Calu3 (cell line): ENCODE results near the gene OR10A4. TPM values are rescaled to one million over a fixed set of nuclear protein-coding genes. Genes with fewer than 3 reads are reported as not detected.
"Not testable (repeated sequence)": the region's sequence is repeated elsewhere in the genome, so short reads cannot be mapped to it uniquely, and the experiment has no call there.

Source experiments
- BruUV-seq: library from RNA; stranded (reverse); fragments of 400-500 nt; replicated peaks from 2 replicates; lab custom pipeline; 2021; lab: Mats Ljungman, UMichigan
- CTCF ChIA-PET: fragments of 300-600 bp; sonication (Branson Sonifier 250); formaldehyde crosslinking; loops from one replicate; lab custom pipeline; 2022; ENCODE audit warnings: antibody characterized with exemption; lab: Charles Lee
- DNase-seq: peaks from one replicate; pipeline ENCODE4 v3.0.0; 2022
- H3K27ac Mint-ChIP-seq: one replicate; pipeline ENCODE4 v1.8.0; 2022; ENCODE audit warnings: mixed read lengths; ENCODE audit not compliant: unreplicated experiment
- H3K27me3 Mint-ChIP-seq: one replicate; pipeline ENCODE4 v1.8.0; 2022; ENCODE audit warnings: mixed read lengths; ENCODE audit not compliant: unreplicated experiment
- H3K36me3 Mint-ChIP-seq: one replicate; pipeline ENCODE4 v1.8.0; 2022; ENCODE audit warnings: mild to moderate bottlenecking, moderate library complexity, mixed read lengths; ENCODE audit not compliant: insufficient read depth, unreplicated experiment
- H3K4me1 Mint-ChIP-seq: one replicate; pipeline ENCODE4 v1.8.0; 2022; ENCODE audit warnings: mild to moderate bottlenecking, low read depth, mixed read lengths; ENCODE audit not compliant: unreplicated experiment
- H3K4me3 Mint-ChIP-seq: one replicate; pipeline ENCODE4 v1.8.0; 2022; ENCODE audit warnings: mild to moderate bottlenecking, low read depth, moderate library complexity, mixed read lengths; ENCODE audit not compliant: unreplicated experiment
- H3K9me3 Mint-ChIP-seq: one replicate; pipeline ENCODE4 v1.8.0; 2022; ENCODE audit warnings: low read depth, mixed read lengths; ENCODE audit not compliant: unreplicated experiment
- intact Hi-C: fragments of 100-400 bp; cut with micrococcal nuclease; formaldehyde crosslinking; loops from one replicate; pipeline ENCODE4 v1.10.0; 2022; ENCODE audit not compliant: unreplicated experiment
- total RNA-seq: library from RNA; stranded (reverse); gene quantifications from 2 replicates; pipeline ENCODE4 v1.2.3, GENCODE V29; 2022
- TF ChIP-seq, protein P1 (sequence below): fragments of 200-600 bp; IDR thresholded peaks from one replicate; pipeline ENCODE4 v1.8.0; 2022; ENCODE audit warnings: antibody characterized with exemption; ENCODE audit not compliant: unreplicated experiment

Gene OR10A4
- total RNA-seq, 1 experiment from 2014 or later: not detected

DNA sequence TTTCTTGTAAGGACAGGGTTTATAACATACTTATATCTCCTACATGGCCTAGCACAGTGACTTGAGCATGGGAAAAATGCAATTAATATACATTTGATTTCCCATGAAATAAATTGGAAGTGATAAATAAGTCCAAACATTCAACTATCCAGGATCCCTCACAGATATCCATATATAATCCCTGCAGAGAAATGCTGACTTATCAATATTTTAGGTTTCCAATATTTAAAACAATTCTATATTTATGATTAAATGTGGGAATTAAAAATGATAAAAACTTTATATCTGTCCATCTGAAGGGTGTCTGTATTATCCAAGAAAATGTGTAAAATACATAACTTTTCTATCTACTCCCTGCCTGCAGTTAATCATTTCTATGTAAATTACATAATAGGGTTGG, 6.3 kb downstream of the OR10A4 start:
- no peaks in the 10 kb centered on the region for H3K36me3 Mint-ChIP-seq
- BruUV-seq: no TSS peak
- CTCF ChIA-PET: no interaction called here
- H3K4me3 Mint-ChIP-seq: no peak overlapping the region
- no peaks in the 10 kb centered on the region for H3K9me3 Mint-ChIP-seq
- peaks cover 14% of the 10 kb centered on the region for H3K27me3 Mint-ChIP-seq
- intact Hi-C loops: no loop called here
- DNase-seq: no peak
- no peaks in the 10 kb centered on the region for H3K4me1 Mint-ChIP-seq
- no peak overlapping the region for H3K27ac Mint-ChIP-seq
- TF ChIP-seq, protein P1, sequence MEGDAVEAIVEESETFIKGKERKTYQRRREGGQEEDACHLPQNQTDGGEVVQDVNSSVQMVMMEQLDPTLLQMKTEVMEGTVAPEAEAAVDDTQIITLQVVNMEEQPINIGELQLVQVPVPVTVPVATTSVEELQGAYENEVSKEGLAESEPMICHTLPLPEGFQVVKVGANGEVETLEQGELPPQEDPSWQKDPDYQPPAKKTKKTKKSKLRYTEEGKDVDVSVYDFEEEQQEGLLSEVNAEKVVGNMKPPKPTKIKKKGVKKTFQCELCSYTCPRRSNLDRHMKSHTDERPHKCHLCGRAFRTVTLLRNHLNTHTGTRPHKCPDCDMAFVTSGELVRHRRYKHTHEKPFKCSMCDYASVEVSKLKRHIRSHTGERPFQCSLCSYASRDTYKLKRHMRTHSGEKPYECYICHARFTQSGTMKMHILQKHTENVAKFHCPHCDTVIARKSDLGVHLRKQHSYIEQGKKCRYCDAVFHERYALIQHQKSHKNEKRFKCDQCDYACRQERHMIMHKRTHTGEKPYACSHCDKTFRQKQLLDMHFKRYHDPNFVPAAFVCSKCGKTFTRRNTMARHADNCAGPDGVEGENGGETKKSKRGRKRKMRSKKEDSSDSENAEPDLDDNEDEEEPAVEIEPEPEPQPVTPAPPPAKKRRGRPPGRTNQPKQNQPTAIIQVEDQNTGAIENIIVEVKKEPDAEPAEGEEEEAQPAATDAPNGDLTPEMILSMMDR: no peak

DNA sequence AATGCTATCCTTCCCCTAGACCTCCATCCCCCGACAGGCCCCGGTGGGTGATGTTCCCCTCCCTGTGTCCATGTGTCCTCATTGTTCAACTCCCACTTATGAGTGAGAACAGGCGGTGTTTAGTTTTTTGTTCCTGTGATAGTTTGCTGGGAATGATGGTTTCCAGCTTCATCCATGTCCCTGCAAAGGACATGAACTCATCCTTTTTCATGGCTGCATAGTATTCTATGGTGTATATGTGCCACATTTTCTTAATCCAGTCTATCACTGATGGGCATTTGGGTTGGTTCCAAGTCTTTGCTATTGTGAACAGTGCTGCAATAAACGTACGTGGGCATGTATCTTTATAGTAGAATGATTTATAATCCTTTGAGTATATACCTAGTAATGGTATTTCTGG, 11.3 kb downstream of the OR10A4 start:
- H3K27ac Mint-ChIP-seq, CTCF ChIA-PET, intact Hi-C loops, H3K36me3 Mint-ChIP-seq, H3K4me1 Mint-ChIP-seq, DNase-seq, H3K9me3 Mint-ChIP-seq, H3K4me3 Mint-ChIP-seq, BruUV-seq: not testable (repeated sequence)
- H3K27me3 Mint-ChIP-seq: peaks cover 27% of the 10 kb centered on the region

DNA sequence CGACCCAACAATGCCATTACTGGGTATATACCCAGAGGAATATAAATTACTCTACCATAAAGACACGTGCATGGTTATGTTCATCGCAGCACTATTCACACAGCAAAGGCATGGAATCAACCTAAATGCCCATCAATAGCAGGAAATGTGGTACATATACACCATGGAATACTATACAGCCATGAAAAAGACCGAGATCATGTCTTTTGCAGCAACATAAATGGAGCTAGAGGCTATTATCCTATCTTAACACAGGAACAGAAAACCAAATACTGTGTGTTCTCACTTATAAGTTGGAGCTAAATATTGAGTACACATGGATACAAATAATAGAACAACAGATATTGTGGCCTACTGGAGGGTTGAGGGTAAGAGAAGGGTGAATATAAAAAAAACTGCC, 12.4 kb downstream of the OR10A4 start:
- Mint-ChIP-seq H3K4me1 (no peaks in the 10 kb centered on the region), H3K36me3 (no peaks in the 10 kb centered on the region)

DNA sequence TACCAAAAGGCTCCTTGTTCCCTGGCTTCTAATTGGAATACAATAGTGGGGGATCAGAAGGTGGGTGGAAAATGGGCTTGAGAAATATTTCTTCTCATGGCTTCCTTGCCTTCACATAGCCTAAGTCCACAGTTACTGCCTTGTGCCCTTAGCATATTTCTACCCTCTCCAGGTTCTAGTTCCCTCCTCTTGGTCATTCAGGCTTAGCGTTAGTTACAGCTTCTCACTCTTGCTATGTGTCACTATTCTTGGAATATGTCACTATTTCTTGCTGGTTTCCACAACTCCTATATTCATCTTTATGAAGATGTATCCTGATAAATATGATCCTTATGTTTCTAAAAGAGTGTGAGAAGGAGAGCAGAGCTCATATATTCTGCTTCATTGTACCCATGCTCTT, 13.4 kb downstream of the OR10A4 start:
- H3K36me3 Mint-ChIP-seq: no peaks in the 10 kb centered on the region
- no peak overlapping the region for H3K4me3 Mint-ChIP-seq
- intact Hi-C loops: no loop called here
- no peak overlapping the region for H3K27ac Mint-ChIP-seq
- H3K4me1 Mint-ChIP-seq: no peaks in the 10 kb centered on the region
- no TSS peak for BruUV-seq
- no peak for DNase-seq
- H3K9me3 Mint-ChIP-seq: no peaks in the 10 kb centered on the region
- TF ChIP-seq, protein P1: no peak
- peaks cover 14% of the 10 kb centered on the region for H3K27me3 Mint-ChIP-seq
- CTCF ChIA-PET: no interaction called here

More for the DNA sequence above, 12.4 kb downstream of the OR10A4 start:
- CTCF ChIA-PET: no interaction called here
- BruUV-seq: no TSS peak
- no peak overlapping the region for H3K27ac Mint-ChIP-seq
- H3K4me3 Mint-ChIP-seq: no peak overlapping the region
- peaks cover 22% of the 10 kb centered on the region for H3K27me3 Mint-ChIP-seq
- DNase-seq: no peak
- no peaks in the 10 kb centered on the region for H3K9me3 Mint-ChIP-seq
- intact Hi-C loops: no loop called here
- TF ChIP-seq, protein P1: no peak

DNA sequence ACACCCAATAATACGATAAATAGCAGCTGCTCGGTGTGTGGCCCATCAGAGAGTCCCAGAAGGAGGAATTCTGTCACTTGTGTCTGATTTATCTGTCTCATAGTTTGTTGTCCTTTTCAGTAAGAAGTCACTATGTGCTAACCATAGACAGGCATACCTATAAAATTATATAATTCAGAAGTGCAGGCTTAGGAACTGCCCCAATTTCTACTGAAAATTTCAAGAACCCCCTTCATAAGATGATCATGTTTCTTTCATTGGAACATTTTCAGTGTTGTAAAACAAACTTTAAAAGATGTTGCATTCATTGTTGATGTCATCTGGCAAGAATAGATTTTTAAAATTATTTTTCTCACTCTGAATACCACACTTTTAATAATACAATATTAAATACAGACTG, 16.0 kb downstream of the OR10A4 start, which contains the start of gene OR2D2:
Gene OR2D2, minus strand, starts transcription at position 101 of the 400 bp plus-strand sequence. Its CDS starts 0 bp downstream, at position 101.
- no peak for DNase-seq
- TF ChIP-seq, protein P1: no peak
- peaks cover 26% of the 10 kb centered on the region for H3K27me3 Mint-ChIP-seq
- no peak within 1 kb of the TSS for H3K4me3 Mint-ChIP-seq
- no peaks in the 10 kb centered on the region for H3K9me3 Mint-ChIP-seq
- no TSS peak for BruUV-seq
- H3K36me3 Mint-ChIP-seq: no peaks in the 10 kb centered on the region
- CTCF ChIA-PET: no interaction called here
- no peak within 1 kb of the TSS for H3K27ac Mint-ChIP-seq
- intact Hi-C loops: no loop called here
- no peaks in the 10 kb centered on the region for H3K4me1 Mint-ChIP-seq
